HG03565 (cell line): ENCODE measurements around the gene AIMP1.
"Not testable (repeated sequence)": the region's sequence is repeated elsewhere in the genome, so short reads cannot be mapped to it uniquely, and the experiment has no call there.

Experiments used
- ATAC-seq: cut with Tn5 transposase; IDR thresholded peaks from one replicate; pipeline ENCODE4 v1.9.1; 2021; ENCODE audit warnings: mild to moderate bottlenecking, moderate library complexity; ENCODE audit not compliant: unreplicated experiment

AIMP1 gene

GRCh38 chr4:106344647-106344970, 28.3 kb downstream of the AIMP1 start:
- no peak for ATAC-seq

DNA sequence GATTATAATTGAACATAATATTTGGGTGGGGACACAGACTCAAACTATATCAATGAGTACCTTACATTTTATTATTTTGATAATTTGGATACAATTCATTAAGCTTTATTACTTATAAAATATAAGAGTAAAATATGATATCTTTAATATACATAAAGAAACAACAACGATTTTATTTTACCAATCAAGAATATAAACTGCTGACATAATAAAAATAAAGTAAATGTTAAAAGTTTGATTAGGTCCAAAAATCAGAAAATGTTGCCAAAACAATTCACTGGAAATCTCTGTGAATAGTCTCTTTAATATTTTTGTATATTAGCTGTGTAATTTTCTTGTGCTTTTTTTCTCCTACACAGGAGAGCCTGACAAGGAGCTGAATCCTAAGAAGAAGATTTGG, 30.8 kb downstream of the AIMP1 start:
- no peak for ATAC-seq

GRCh38 chr4:106351016-106351415, 34.7 kb downstream of the AIMP1 start:
- ATAC-seq, result no peak

- no peak for ATAC-seq
These were observed 37.4 kb downstream of the AIMP1 start for GRCh38 chr4:106353786-106354185.

DNA sequence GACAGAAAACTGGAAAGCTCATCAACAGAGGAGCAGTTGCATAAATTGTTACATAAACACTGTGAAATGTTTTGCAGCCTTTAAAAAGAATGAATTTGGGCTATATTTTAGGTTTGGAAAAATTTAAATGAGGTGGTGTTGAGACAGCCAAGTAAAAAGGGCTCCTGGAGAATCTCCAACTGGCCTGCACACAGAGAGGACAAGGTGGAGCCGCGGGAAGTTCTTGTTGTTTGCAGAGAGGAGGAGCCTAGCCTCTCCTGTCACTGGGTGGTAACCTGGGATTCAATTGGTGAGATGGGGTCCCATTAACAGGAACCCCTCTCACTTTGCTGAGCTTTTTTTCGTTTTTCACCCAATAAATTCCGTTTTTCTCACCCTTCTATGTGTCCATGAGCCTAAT, 38.8 kb downstream of the AIMP1 start:
- ATAC-seq, result no peak

- no peak for ATAC-seq
These were observed 42.5 kb downstream of the AIMP1 start for GRCh38 chr4:106358899-106359298.

DNA sequence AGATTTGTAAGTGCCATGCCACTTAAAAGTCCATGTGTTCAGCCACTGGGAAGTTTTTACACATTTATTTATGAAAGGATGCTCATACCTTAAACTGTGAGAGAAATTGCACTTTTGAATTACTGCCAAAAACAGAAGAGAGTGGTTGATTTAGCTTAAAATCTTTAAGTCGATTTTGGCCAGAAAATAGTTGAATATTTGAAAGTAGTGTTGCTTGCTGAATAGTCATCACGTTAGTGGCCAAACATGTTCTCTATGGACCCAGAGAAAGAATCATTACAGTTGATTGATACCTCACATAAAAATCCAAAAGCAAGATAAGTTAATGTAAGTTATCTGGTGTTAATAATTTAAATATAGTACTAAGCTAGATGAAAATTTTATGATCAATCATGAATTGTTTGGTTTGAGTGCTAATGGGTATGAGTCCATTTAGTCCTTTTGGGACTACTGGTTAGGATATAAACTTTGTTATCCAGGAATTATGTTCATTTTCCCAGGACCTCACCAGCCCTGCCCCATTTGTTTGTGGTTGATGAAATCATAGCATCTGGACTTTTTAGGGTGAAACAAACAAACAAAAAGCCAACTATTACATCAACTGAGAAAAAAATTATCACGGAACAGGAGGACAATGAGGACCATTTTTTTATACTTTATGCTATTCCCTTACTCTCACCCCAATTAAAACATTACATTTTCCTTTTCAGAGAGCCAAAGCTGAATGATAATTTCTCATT, 45.9 kb downstream of the AIMP1 start:
- no peak for ATAC-seq

- ATAC-seq, result no peak
These were observed 47.9 kb downstream of the AIMP1 start for GRCh38 chr4:106364282-106364681.

DNA sequence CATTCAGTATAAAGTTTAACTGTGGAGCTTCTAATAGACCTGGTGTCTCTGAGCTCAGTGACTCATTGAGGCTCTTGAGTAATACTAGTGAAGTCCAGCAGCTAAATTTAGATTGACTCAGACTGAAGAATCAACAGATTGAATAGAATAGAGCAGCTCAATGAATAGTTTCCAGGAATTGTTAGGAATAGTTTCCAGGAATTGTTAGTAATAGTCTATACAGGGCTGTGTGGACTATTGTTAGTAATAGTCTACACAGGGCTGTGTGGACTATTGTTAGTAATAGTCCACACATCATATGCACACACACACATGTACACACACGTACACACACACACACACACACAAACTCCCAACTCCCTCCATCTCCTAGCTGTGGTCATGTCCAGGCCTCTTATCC, 49.3 kb downstream of the AIMP1 start:
- no peak for ATAC-seq

DNA sequence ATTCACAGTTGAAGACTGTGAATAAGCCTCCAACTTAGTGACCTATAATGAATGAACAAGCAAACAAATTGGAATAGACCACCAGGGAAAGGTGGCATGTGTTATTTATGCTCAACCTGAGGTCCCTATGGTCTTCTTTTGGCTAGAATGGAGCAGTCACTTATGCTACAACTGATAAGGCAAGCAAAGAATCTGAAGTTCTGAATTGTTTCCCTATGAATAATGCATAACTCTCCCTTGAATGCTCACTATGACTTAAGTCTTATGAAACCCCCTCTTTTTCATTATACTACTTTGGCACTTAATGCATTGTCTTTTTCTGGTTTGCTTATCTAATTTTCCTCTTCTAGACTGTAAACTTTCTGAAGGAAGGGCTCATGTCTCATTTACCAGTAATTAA, 49.7 kb downstream of the AIMP1 start:
- ATAC-seq, result no peak

GRCh38 chr4:106367072-106367471, 50.7 kb downstream of the AIMP1 start:
- no peak for ATAC-seq

- ATAC-seq, result no peak
These were observed 52.3 kb downstream of the AIMP1 start, which contains the start of gene GIMD1 for GRCh38 chr4:106368678-106369077. GIMD1 (minus strand) TSS chr4:106368778; CDS start chr4:106367435, 1,343 bp downstream.

DNA sequence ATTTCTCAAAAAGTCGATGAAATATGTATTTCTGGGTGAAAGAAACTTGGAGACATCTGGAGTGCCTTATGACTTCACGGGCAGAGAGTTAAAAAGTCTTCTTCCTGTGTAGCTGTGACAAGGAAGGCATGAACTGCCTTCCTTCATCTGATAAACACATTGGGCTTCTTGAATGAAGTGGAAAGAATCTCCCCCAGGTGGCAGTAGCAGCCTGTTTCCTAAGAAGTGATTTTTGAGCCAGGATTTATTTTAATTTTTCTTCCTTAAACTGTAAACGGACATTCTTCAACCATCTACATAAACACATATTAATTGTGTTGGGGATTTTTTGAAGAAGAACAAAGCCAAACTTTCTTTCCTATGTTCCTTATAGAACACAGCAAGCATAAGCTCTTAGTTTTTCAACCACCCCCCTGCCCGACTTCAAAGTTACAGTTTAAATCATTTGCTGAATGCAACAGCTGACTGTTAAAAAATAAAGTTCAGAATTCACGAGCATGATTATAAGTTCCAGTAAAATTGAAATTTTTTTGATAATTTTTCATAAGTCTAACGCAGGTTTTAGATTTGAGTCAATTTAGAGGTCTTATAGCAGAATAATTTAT, 53.2 kb downstream of the AIMP1 start:
- ATAC-seq, result peak; percentile 76

GRCh38 chr4:106370214-106370613, 53.9 kb downstream of the AIMP1 start:
- no peak for ATAC-seq

GRCh38 chr4:106371161-106371560, 54.8 kb downstream of the AIMP1 start:
- no peak for ATAC-seq

GRCh38 chr4:106373026-106373425, 56.7 kb downstream of the AIMP1 start:
- no peak for ATAC-seq

- no peak for ATAC-seq
These were observed 63.8 kb downstream of the AIMP1 start for GRCh38 chr4:106380179-106380578.

DNA sequence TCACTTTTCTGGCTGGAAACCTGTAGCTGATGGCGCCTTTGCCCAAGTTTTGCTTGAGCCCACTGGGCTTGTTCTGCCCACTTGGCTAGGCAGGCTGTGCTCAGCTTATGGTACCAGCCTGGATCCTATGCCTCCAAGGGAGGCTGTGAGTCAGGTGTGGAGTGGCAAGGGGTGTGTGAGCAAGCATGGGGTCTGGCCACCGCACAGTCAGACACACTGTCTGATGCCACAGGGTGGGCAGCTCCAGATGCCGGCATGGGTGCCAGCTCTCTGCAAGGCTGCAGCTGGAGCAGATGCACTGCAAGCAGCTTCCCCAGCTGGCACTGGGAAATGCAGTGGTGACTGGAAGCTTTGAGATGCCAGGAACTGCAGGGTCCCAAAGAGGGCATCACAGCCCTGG, 68.5 kb downstream of the AIMP1 start:
- no peak for ATAC-seq

DNA sequence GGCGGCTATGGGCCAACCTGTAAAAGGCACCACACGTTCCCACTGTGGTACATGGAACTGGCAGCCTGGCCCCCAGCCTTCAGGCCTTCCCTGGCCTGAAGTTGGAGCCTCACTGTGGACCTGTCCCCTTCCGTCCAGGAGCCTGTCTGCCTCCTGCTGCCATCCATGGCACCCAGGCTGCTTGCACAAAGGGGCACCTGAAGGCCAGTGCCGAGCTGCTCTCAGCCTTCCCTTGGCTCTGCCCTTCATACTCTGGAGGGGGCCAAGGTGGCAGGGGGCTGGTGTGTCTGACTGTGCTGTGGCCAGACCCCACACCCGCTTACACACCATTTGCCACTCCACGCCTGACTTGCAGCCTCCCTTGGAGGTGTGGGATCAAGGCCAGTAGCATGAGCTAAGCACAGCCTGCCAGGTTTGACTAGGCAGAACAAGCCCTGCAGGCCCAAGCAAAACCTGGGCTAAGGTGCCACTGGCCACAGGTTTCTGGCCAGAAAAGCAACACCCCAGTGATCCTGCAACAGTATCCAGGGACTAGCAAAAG, 69.6 kb downstream of the AIMP1 start:
- no peak for ATAC-seq

DNA sequence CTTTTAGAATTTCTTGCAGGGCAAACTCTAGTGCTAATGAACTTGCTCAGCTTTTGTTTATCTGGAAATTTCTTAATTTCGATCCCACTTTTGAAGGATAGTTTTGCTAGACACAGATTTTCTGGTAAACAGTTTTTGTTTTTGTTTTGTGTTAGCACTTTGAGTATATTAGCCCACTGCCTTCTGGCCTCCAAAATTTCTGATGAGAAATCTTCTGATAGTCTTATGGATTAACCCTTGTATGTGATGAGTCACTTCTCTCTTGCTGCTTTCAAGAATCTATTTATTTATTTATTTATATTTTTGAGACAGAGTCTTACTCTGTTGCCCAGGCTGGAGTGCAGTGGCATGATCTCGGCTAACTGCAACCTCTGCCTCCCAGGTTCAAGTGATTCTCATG, 79.2 kb downstream of the AIMP1 start:
- no peak for ATAC-seq

- not testable (repeated sequence) for ATAC-seq
These were observed 82.5 kb downstream of the AIMP1 start for GRCh38 chr4:106398898-106399297.
